Hematopoietic multipotent progenitor cell treated with erythropoietin and hydrocortisone succinate and interleukin-3 and kit ligand, for 17 days (in vitro differentiated cells): Measurements from ENCODE around the gene PIK3R2.

ENCODE experiments used
- DNase-seq: peaks from one replicate; pipeline ENCODE4 v3.0.0-alpha.2; 2015; ENCODE audit warnings: low spot score

Gene PIK3R2

DNA sequence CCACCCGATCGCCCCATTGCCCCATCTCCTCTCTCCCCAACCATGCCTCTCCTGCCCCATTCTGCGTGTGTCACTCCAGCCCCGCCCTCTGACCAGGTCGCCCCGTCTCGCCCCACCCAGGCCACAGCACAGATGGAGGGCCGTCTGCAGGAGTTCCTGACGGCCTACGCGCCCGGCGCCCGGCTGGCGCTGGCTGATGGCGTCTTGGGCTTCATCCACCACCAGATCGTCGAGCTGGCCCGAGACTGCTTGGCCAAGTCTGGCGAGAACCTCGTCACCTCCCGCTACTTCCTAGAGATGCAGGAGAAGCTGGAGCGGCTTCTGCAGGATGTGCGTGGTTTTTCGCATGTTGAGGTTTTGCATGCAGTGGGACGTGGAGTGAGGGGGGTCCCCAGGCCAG, 29.1 kb upstream of the PIK3R2 start:
- DNase-seq, result no peak

DNA sequence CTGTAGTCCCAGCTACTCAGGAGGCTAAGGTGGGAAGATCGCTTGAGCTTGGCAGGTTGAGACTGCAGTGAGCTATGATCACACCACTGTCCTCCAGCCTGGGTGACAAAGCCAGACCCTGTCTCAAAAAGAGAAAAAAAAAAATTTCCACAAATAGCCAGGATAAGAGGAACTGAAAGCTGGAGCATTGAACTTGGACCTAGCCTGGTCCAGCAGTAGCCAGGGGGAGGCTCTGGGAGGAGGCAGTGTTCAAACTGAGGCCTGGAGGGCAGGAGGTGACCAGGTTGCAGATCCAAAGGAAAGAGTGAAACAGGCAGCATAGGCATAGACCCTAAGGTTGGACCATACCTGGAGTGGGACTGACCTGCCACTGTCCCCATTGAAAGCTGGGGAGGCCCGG, 26.9 kb upstream of the PIK3R2 start:
- no peak for DNase-seq

- DNase-seq, result no peak
Measured at GRCh38 chr19:18128044-18128443, 24.9 kb upstream of the PIK3R2 start.

DNA sequence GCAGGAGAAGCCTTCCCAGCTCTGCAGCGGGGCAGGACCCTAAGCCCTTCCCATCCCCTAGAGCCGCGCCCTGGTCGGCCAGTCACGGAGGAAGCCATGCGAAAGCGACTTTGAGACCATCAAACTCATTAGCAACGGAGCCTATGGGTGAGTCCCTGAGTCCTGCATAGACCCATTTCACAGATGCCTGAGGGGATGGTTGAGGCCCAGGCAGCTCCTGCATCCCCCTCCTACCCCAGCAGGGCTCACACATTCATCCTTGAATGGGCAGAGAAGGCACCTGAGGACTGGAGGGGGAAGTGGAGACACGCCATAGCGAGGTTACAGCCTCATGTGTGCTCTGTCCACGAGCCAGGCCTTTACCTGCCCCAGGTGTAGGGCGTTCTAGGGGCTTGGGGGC, 24.2 kb upstream of the PIK3R2 start:
- no peak for DNase-seq

DNA sequence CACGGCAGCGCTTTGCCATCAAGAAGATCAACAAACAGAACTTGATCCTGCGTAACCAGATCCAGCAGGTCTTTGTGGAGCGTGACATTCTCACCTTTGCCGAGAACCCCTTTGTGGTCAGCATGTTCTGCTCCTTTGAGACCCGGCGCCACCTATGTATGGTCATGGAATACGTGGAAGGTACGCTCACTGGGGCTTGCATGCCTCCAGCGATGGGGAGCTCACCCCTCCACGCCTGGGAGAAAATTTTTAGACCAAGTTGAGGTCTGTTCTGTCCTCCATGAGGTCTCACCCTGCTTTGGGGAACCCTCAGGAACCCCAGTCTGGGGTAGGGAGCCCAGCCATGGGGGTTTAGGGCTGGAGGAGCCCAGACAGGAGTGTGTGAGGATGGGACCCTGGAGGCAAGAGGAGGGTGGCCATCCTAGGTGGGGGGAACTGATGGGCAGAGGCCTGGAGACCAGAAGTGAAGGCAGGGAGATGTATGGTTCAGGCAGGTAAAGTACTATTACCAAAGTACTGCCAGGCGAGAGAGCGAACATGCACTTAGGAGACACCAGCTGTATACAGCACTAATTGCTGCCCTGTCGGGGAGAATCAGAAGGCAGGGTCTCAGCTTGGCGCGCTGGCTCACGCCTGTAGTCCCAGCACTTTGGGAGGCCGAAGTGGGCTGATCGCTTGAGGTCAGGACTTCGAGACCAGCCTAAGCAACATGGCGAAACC, 22.3 kb upstream of the PIK3R2 start:
- DNase-seq, result no peak

DNA sequence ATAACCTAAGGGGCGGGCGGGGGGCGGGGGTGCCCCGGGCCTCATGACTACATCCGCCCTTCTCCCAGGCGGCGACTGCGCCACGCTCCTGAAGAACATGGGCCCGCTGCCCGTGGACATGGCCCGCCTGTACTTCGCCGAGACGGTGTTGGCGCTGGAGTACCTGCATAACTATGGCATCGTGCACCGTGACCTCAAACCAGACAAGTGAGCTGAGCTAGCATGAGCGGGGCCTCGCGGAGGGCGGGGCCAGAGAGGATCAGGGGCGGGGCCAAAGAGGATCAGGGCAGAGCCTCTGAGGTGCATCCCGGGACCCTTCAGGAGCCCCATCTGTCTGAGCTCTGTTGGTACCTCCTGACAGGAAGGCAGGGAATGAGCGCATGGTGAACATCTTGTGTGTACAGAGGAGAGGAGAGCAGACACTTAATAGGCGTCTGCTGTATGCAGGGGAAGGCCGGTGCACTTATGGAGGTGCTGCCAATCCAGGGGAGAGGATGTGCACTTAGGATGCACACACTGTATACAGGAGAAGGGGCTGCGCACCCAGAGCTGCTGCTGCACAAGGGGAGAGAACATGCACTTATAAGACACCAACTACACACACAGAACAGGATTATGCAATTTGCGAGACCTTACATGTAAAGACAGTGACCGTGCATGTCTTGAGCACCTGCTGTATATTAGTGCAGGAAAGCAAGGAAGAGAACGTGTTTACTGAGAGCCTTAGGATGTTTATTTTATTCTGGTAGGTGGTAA, 20.9 kb upstream of the PIK3R2 start:
- no peak for DNase-seq

DNA sequence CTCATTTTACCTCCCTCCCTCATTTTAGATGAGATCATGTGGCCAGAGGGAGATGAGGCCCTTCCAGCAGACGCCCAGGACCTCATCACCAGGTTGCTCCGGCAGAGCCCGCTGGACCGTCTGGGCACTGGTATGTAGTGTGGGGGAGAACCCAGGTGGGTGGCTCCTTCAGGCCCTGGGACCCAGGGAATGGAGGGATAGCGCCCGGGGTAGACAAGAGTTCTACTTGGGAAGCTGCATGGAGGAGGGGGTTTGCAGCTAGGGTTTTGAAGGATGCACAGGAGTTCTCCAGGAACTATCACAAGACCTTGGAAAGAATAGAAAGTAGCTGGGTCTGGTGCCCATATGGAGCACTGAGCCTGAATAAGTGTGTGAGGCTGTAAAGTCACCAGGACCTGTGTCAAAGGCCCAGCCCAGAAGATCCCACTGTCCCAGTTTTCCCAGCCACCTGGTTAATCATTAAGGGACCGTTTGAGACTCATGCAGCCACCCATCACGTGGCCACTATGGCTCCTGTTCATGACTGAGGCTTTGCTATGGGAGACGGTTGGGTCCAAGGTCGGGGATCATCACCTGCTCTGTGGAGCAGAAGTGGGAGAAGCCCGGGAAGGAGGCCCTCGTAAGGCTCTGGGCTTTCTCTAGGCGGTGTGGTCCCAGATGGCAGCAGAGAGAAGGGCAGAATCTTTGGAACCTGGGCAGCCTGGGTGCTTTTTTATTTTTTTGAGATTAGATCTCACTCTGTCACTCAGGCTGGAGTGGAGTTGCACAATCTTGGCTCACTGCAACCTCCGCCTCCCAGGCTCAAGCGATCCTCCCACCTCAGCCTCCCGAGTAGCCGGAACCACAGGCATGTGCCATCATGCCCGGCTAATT, 17.0 kb upstream of the PIK3R2 start:
- DNase-seq, result no peak

GRCh38 chr19:18137242-18137641, 15.7 kb upstream of the PIK3R2 start:
- DNase-seq, result no peak

DNA sequence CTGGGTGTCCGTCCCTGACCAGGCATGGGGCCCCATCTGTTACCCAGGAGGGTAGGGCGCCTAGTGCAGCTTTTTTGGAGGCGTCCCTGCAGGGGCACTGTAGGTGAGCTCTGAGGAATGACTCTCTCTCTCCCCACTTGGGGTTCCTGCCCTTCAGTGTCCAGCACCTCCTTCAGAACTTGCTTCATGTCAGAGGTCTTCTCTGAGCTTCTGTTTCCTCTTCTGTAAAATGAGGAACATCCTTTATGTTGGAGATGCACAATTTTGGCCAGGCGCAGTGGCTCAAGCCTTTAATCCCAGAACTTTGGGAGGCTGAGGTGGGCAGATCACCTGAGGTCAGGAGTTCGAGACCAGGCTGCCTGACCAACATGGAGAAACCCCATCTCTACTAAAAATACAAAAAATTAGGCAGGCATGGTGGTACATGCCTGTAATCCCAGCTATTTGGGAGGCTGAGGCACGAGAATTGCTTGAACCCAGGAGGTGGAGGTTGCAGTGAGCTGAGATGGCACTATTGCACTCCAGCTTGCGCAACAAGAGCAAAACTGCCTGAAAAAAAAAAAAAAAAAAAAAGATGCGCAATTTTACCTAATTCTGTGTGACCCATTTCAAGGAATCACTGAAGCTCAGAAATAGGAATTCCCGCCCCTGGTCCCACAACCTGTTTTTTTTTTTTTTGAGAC, 15.2 kb upstream of the PIK3R2 start:
- DNase-seq, result no peak

GRCh38 chr19:18140473-18140872, 12.5 kb upstream of the PIK3R2 start:
- no peak for DNase-seq

- DNase-seq, result no peak
Measured at GRCh38 chr19:18141031-18141430, 11.9 kb upstream of the PIK3R2 start.

- DNase-seq, result no peak
Measured at GRCh38 chr19:18143902-18144301, 9.1 kb upstream of the PIK3R2 start.

GRCh38 chr19:18144361-18144760, 8.6 kb upstream of the PIK3R2 start:
- DNase-seq, result no peak

GRCh38 chr19:18144906-18145305, 8.1 kb upstream of the PIK3R2 start:
- DNase-seq, result no peak

GRCh38 chr19:18145391-18145999, 7.5 kb upstream of the PIK3R2 start:
- no peak for DNase-seq

DNA sequence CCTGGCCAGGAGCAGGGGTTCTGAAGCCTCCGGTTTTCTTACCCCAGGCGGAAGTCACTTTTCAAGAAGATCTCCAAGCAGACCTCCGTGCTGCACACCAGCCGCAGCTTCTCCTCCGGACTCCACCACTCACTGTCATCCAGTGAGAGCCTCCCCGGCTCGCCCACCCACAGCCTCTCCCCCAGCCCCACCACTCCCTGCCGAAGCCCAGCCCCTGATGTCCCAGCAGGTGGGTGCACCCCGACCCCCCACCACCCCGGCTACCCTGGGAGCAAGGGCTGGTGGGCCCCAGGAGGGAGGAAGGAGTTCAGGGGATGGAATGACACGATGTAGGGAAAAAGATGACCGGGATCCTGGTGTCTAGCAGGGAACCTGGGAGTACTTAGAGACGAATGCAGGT, 5.6 kb upstream of the PIK3R2 start:
- no peak for DNase-seq

GRCh38 chr19:18149596-18149975, 3.4 kb upstream of the PIK3R2 start:
- DNase-seq, result peak; percentile 21

GRCh38 chr19:18150776-18151624, 2.0 kb upstream of the PIK3R2 start:
- no peak for DNase-seq

GRCh38 chr19:18152442-18152816, 534 bp upstream of the PIK3R2 start:
- peak; percentile 97 for DNase-seq

DNA sequence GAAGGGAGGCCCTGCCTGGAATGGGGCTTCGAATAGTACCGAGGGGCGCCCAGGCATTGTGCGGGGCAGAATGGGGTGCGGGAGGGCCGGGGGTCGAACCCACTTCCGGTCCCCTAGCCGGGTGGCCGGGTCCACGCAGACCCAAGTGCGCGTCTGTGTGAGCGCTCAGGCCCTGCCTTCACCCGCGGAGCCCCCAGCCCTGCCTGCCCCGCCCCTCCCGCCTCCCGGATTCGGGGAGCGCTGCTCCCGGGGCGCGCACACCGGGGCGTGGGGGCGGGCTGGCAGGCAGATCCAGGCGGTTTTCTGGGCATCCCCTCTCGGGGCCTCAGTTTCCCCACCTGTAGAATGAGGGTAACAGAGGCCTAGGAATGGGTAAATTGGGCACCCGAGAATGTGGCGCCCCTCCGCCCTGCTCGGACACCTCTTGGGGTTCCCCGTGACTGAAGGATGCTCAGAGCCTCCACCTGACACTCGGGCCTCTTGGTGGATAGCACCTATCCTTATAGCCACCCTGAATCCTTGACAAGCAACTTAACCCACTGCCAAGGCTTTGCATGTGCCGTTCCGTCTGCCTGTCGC, 682 bp downstream of the PIK3R2 start:
- peak; percentile 50 for DNase-seq
